ENCODE results near the gene COBL. TPM values are rescaled to one million over a fixed set of nuclear protein-coding genes. Genes with fewer than 3 reads are reported as not detected.

COBL gene
- total RNA-seq, 1 experiment from 2014 or later: 52.3 TPM

GRCh38 chr7:51312951-51313737 lies 3.5 kb downstream of the COBL start:
- Histone ChIP-seq H3K4ac (ENCODE audit: low read depth, low read length) (no peak overlapping the region), H3K14ac (ENCODE audit: insufficient read depth, low read length) (no peak overlapping the region), H3K23me2 (ENCODE audit: insufficient read length, low read depth, low read length, poor library complexity, severe bottlenecking) (peaks cover 16% of the 10 kb centered on the region), H2BK120ac (ENCODE audit: low read depth, low read length, poor library complexity, severe bottlenecking) (no peak overlapping the region), H2BK12ac (ENCODE audit: insufficient read length, low read depth, low read length) (no peak overlapping the region), H3K27ac (ENCODE audit: insufficient read length, low read depth, low read length) (no peak overlapping the region), H3K9ac (ENCODE audit: extremely low read depth, insufficient read length, low read length) (no peak overlapping the region), H4K20me1 (ENCODE audit: control insufficient read depth, insufficient read depth, insufficient read length) (no peaks in the 10 kb centered on the region), H4K8ac (replicated peaks; ENCODE audit: insufficient read length, low read depth, low read length) (no peak overlapping the region), H3T11ph (ENCODE audit: low read length) (no peak overlapping the region), H3K79me2 (ENCODE audit: insufficient read depth, low read length) (peaks cover 1% of the 10 kb centered on the region; the same call in 1 of the 2 replicates), H3K56ac (ENCODE audit: insufficient read length, low read depth, low read length) (no peak overlapping the region), H4K91ac (ENCODE audit: insufficient read length, low read depth, low read length) (no peak overlapping the region), H3K18ac (ENCODE audit: insufficient read length, low read depth, low read length) (no peak overlapping the region), H3K4me2 (ENCODE audit: insufficient read depth, insufficient read length, low read length) (no peak overlapping the region), H2BK15ac (ENCODE audit: low read depth, low read length) (no peak overlapping the region), H3K23ac (ENCODE audit: insufficient read length, low read depth, low read length) (no peak overlapping the region), H3K79me1 (ENCODE audit: insufficient read depth, low read depth, low read length, poor library complexity, severe bottlenecking) (no peaks in the 10 kb centered on the region), H2AFZ (ENCODE audit: low read length) (no peak overlapping the region), H2BK5ac (ENCODE audit: insufficient read length, low read length) (no peak overlapping the region), H3K9me3 (ENCODE audit: control insufficient read depth, low read depth, low read length) (no peaks in the 10 kb centered on the region), H2AK5ac (ENCODE audit: insufficient read length, low read length) (no peak overlapping the region), H4K5ac (ENCODE audit: insufficient read length, low read depth, low read length) (no peak overlapping the region), H2BK20ac (ENCODE audit: low read depth, low read length, poor library complexity, severe bottlenecking) (no peak overlapping the region), H3K4me1 (ENCODE audit: insufficient read depth, low read length) (peaks cover 8% of the 10 kb centered on the region; the same call in 1 of the 2 replicates), H3K27me3 (ENCODE audit: insufficient read depth, low read length) (peaks cover 3% of the 10 kb centered on the region; the same call in 1 of the 2 replicates)
- Mint-ChIP-seq H3K27ac (no peak overlapping the region), H3K9me3 (no peaks in the 10 kb centered on the region), H3K4me3 (no peak overlapping the region), H3K36me3 (ENCODE audit: insufficient read depth in 1 of 3, low read depth in 3 of 3) (no peaks in the 10 kb centered on the region; a peak in 1 of 7 replicates), H3K4me1 (peaks cover 68 to 69% of the 10 kb centered on the region in 2 experiments), H3K27me3 (ENCODE audit: low read depth) (peaks cover 14% of the 10 kb centered on the region)
- TF ChIP-seq, protein P1, sequence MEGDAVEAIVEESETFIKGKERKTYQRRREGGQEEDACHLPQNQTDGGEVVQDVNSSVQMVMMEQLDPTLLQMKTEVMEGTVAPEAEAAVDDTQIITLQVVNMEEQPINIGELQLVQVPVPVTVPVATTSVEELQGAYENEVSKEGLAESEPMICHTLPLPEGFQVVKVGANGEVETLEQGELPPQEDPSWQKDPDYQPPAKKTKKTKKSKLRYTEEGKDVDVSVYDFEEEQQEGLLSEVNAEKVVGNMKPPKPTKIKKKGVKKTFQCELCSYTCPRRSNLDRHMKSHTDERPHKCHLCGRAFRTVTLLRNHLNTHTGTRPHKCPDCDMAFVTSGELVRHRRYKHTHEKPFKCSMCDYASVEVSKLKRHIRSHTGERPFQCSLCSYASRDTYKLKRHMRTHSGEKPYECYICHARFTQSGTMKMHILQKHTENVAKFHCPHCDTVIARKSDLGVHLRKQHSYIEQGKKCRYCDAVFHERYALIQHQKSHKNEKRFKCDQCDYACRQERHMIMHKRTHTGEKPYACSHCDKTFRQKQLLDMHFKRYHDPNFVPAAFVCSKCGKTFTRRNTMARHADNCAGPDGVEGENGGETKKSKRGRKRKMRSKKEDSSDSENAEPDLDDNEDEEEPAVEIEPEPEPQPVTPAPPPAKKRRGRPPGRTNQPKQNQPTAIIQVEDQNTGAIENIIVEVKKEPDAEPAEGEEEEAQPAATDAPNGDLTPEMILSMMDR (conservative IDR thresholded peaks at IDR 0.05): no peak
- no peak for DNase-seq
- WGBS (ENCODE audit: extremely low coverage, insufficient read length, low lambda C conversion rate): no CpG with 5 or more reads among the region's 5 CpGs

Measured in H9 (cell line).